ENCODE data around the gene HIVEP3. TPM values are rescaled to one million over a fixed set of nuclear protein-coding genes. Genes with fewer than 3 reads are reported as not detected.
A peak's percentile ranks its signal among the peaks of the same experiment; 100 is the strongest.

The HIVEP3 gene
- total and polyA plus RNA-seq, 3 donors from 2014 or later: 4.8 to 7.3 (median 7.2) TPM

GRCh38 chr1:41500378-41500777, 418.3 kb downstream of the HIVEP3 start:
- intact Hi-C loops (cut with DNase I; ENCODE audit: low total_unique reads): no loop called here
- H3K9me3 ChIP-seq: no peaks in the 10 kb centered on the region
- TF ChIP-seq CTCF (IDR thresholded peaks at IDR 0.05) (no peak), POLR2A (IDR thresholded peaks at IDR 0.05) (no peak)
- H3K27me3 ChIP-seq: no peaks in the 10 kb centered on the region
- no peak overlapping the region for H3K4me3 ChIP-seq
- WGBS, 2 donors: 62 to 66% methylated on average over 10 of the region's 10 CpGs
- DNase-seq: peak; percentile 84
- H3K36me3 ChIP-seq (ENCODE audit: low read depth, missing control alignments): no peaks in the 10 kb centered on the region
- peaks cover 25% of the 10 kb centered on the region for H3K4me1 ChIP-seq
- H3K27ac ChIP-seq: peak overlapping the region in 1 of 2 donors; percentile 41

GRCh38 chr1:41499591-41499990, 419.1 kb downstream of the HIVEP3 start:
- Histone ChIP-seq H3K4me3 (no peak overlapping the region), H3K9me3 (no peaks in the 10 kb centered on the region), H3K27me3 (no peaks in the 10 kb centered on the region), H3K4me1 (peaks cover 29% of the 10 kb centered on the region), H3K27ac (peak overlapping the region in 1 of 2 donors; percentile 19), H3K36me3 (ENCODE audit: low read depth, missing control alignments) (no peaks in the 10 kb centered on the region)
- 72 to 73% methylated on average over 2 of the region's 2 CpGs for WGBS, 2 donors
- DNase-seq: no peak
- intact Hi-C loops (cut with DNase I; ENCODE audit: low total_unique reads): no loop called here
- TF ChIP-seq CTCF (IDR thresholded peaks at IDR 0.05) (no peak), POLR2A (IDR thresholded peaks at IDR 0.05) (no peak)

GRCh38 chr1:41498804-41499203, 419.9 kb downstream of the HIVEP3 start:
- Histone ChIP-seq H3K36me3 (ENCODE audit: low read depth, missing control alignments) (no peaks in the 10 kb centered on the region), H3K27ac (no peak overlapping the region), H3K4me3 (no peak overlapping the region), H3K9me3 (no peaks in the 10 kb centered on the region), H3K4me1 (peaks cover 29% of the 10 kb centered on the region), H3K27me3 (no peaks in the 10 kb centered on the region)
- intact Hi-C loops (cut with DNase I; ENCODE audit: low total_unique reads): no loop called here
- peak; percentile 59 for DNase-seq
- WGBS, 2 donors: 66 to 90% methylated on average over 2 to 12 of the region's 12 CpGs
- TF ChIP-seq POLR2A (IDR thresholded peaks at IDR 0.05) (no peak), CTCF (IDR thresholded peaks at IDR 0.05) (no peak)

- peaks cover 29% of the 10 kb centered on the region for H3K4me1 ChIP-seq
- 83 to 86% methylated on average over 4 to 5 of the region's 5 CpGs for WGBS, 2 donors
- no peak for DNase-seq
- H3K27ac ChIP-seq: no peak overlapping the region
- H3K4me3 ChIP-seq: no peak overlapping the region
- H3K36me3 ChIP-seq (ENCODE audit: low read depth, missing control alignments): no peaks in the 10 kb centered on the region
- intact Hi-C loops (cut with DNase I; ENCODE audit: low total_unique reads): no loop called here
- no peaks in the 10 kb centered on the region for H3K9me3 ChIP-seq
- TF ChIP-seq CTCF (IDR thresholded peaks at IDR 0.05): no peak
- TF ChIP-seq POLR2A (IDR thresholded peaks at IDR 0.05): no peak
- no peaks in the 10 kb centered on the region for H3K27me3 ChIP-seq
Observed at GRCh38 chr1:41498391-41498790, 420.3 kb downstream of the HIVEP3 start.

- intact Hi-C loops (cut with DNase I; ENCODE audit: low total_unique reads): no loop called here
- peaks cover 29% of the 10 kb centered on the region for H3K4me1 ChIP-seq
- WGBS, 2 donors: 73 to 78% methylated on average over 7 of the region's 7 CpGs
- H3K36me3 ChIP-seq (ENCODE audit: low read depth, missing control alignments): no peaks in the 10 kb centered on the region
- TF ChIP-seq POLR2A (IDR thresholded peaks at IDR 0.05): no peak
- no peak for TF ChIP-seq CTCF (IDR thresholded peaks at IDR 0.05)
- H3K27me3 ChIP-seq: no peaks in the 10 kb centered on the region
- no peak overlapping the region for H3K4me3 ChIP-seq
- no peak for DNase-seq
- H3K9me3 ChIP-seq: no peaks in the 10 kb centered on the region
- H3K27ac ChIP-seq: no peak overlapping the region
Observed at GRCh38 chr1:41497461-41498030, 421.2 kb downstream of the HIVEP3 start.
